Stromal cell of bone marrow (primary cell): ENCODE data around the gene BLACAT1.
"Not testable (repeated sequence)": the region's sequence is repeated elsewhere in the genome, so short reads cannot be mapped to it uniquely, and the experiment has no call there.

Experiments
- DNase-seq: peaks from one replicate; pipeline ENCODE4 v3.0.0-alpha.2; 2012; ENCODE audit warnings: low read depth

BLACAT1 gene

DNA sequence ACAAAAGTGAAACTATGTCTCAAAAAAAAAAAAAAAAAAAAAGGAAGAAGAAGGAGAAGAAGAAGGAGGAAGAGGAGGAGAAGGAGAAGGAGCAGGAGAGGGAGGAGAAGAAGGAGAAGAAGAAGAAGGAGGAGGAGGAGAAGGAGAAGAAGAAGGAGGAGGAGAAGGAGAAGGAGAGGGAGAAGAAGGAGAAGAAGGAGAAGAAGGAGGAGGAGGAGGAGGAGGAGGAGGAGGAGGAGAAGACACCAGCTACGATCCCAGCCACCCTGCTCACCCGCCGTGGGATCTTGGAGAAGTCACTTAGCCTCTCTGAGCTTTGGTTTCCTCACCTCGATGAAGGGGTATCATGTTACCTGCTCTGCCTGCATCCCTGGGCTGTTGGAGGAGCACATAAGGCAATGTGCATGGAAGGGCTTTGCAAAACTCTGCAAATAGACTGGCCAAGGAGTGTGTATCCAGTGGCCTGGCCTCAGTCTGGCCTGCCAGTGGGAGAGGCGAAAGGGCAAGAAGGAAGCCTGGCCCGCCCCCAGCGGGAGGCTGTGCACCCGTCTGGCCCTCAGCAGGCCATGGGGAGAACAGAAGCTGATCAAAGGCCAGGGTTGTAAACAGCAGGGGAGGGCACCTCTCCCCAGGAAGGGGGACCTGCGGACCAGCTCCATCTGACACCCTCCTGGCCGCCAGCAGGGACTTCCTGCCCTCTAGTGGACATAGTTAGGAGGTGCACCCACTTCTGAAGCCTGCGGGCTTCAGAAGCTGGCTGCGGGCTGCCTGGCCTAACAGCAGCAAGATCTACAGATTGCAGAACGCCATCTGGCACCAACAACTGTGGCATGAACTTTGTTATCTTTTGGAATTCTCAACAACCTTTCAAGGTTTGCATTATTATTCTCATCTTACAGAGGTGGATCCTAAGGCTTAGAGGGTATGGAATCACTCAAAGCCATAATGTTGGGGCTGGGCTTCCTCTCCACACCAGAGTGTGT lies 29.4 kb upstream of the BLACAT1 start:
- DNase-seq: peak; percentile 26

DNA sequence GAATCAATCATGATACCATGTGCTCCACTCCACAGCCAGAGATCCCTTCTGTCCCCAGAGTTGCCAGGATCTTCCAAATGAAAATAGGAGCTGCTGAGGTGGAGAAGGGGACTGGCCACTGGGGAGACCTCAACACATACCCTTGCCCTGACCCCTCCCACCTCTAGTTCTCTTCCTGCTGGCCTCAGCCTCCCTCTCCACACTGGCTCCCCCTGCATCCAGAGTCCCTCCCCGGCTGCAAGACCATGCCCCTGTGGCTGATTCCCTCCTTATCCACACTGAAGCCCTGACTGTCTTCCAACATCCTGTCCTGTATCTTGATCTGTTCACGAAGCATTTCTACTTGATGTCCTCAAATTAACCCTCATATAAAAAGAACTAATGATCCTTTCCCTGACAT lies 27.5 kb upstream of the BLACAT1 start:
- DNase-seq: no peak

DNA sequence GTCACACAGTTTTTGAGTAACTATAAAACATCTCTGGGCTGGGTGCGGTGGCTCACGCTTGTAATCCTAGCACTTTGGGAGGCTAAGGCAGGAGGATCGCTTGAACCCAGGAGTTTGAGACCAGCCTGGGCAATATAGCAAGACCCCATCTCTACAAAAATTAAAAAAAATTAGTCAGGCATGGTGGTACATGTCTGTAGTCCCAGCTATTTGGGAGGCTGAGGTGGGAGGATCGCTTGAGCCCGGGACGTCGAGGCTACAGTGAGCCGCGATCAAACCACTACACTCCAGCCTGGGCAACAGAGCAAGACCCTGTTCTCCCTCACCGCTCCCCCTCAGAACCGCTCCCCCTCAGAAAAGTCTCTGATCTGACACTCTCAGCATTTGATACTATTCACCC lies 26.7 kb upstream of the BLACAT1 start:
- not testable (repeated sequence) for DNase-seq

DNA sequence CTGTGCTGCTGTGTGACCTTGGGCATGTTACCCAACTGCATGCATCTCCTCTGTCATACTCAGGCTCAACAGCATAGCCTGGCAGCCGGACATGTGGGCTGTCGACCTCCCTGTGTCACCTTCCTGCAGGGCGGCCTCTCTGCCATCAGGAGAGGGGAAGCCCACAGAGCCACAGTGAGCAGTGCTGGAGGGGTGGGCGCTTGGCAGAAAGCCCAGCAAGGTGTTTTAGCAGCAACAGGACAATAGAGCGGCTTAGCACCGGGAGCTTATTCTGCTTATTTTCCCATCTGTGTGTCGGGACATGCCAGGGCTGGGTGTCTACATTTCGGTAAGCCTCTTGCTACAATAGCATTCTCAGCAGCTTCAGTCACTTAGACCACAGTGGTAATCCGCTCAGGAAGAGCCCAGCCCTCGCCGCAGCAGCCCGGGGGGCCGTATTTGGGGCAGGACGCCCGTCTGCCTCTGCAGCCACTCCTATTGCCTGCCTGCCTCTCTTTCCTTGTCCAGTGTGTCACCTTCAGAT lies 25.8 kb upstream of the BLACAT1 start:
- DNase-seq: no peak

DNA sequence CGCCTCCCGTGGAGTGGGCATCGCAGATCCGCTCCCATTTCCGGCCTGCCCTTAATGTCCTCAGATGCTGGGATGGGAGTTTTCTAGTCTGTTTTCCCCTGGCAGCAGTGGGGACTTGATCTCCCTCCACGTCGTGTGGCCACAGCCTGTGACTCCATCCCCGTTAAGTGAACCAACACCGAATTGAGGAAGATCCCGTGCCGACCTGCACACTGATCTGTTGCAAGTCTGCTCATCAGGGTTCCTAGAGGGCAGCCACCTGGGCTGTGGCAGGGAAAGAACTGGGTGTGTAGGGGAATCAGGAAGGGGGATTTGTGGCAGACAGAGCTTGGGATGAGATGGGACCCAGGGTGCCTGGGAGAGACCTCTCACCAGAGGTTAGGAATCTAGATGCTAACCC lies 25.4 kb upstream of the BLACAT1 start:
- DNase-seq: no peak

DNA sequence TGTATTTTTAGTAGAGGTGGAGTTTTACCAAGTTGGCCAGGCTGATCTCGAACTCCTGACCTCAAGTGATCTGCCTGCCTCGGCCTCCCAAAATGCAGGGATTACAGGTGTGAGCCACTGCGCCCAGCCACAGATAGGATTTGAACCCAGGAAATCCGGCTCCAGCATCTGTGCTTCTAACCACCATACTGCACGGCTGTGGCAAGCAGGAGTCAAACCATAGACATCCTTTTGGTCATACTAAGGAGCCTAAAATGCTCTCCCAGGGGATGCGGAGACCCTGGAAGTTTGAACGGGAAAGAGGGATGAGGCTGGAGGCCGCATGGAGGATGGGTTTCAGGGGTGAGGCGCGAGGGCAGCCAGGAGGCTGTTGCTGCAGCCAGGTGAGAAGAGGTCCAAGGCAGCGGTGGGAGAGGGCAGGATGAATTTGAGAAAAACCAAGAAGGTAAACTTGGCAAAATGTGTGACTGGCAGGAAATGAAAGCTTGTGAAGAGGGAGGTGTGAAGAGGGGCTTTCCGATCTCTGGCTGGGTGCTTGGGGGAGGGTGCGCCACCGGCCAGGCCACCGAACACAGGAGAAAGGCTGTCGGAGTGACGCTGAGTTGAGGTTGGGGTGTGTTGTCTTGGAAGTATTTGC lies 24.6 kb upstream of the BLACAT1 start:
- DNase-seq: no peak

DNA sequence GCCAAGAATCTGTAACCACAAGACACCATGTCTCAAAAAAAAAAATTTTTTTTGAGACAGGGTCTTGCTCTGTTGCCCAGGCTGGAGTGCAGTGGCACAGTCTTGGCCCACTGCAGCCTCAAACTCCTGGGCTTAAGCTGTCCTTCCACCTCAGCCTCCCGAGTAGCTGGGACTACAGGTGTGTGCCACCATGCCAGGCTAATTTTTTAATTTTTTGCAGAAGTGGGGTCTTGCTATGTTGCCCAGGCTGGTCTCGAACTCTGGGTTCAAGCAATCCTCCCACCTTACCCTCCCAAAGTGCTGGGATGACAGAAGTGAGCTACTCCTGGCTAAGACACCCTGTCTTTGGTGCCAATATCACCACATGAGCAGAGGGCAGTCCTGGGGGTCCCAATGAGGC lies 23.1 kb upstream of the BLACAT1 start:
- DNase-seq: not testable (repeated sequence)

DNA sequence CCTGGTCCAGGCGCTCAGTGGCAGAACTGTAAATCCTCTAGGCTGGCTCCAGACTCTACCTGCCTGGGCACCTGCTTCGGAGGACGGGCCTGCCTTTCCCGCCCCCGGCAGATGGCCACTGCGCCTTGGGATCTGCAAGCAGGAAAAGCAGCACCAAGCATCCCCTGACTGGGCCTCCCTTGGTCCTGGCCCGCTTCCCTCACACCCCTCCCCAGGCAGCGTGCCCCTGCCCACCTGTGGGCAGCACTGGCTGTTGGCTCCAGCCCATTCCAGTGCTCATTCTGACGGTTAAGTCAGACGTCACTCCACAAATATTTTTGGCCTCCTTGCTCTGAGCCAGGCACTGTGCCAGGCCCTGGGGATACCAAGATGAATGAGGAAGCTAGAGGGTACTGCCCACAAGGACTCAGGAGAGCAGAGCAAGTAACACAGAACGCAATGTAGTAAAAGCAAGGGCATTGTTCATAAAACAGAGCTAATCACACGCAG lies 22.0 kb upstream of the BLACAT1 start:
- DNase-seq: peak; percentile 44

DNA sequence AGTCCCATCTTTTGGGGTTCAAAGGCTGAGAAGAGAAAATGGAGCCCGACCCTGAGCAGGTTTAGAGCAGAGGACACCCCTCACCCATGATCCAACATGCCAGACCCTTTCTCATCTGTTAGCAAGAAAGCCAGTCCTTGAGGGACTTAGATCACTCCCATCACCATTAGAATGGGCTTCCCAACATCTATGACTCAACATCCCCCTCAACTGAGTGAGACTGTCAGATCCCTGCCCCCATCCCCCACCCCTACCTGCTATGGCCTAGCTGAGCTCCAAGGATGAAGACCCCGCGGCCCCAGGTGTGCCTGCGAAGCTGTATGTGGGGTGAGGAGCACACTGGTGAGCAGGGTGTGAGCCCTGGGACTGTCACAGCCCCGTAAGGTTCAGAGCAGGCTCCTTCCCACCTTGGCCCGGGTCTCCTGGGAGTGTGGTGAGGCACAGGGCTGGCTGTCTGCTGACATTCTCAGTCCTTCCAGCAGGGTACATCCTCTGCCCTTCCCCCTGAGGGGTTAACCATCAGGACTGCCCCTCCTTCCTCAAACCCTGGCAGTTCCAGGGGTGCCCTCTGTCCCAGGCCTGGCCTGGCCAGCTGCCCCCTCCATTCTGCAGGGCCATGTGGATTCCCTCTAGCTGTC lies 21.4 kb upstream of the BLACAT1 start:
- DNase-seq: no peak

DNA sequence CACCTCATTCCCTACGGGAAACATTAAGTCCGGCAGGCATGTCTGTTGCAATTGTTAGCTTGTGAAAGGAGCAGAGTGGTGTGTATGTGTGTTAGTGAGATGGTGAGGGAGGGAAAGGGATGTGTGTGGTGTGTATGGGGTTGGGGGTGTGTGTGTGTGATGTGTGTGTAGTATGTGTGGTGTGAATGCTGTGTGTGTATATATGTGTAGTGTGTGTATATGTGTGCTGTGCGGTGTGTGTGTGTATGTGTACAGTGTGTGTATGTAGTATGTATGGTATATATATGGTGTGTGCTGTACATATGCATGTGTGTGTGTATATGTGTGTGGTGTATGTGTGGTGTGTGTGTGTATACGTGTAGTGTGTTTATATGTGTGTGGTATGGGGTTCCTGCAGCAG lies 20.8 kb upstream of the BLACAT1 start:
- DNase-seq: no peak

DNA sequence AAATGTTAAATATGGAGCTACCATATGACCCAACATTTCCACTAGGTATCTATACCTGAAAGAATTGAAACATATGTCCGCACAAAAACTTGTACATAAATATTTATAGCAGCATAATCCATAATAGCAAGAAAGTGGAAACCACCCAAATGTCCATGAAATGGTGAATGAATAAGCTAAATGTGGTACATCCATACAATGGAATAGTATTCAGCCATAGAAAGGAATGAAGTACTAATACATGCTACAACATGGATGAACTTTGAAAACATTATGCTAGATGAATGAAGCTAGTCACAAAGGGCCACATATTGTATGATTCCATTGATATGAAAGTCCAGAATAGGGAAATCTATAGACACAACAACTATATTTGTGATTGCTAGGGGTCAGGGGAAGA lies 20.0 kb upstream of the BLACAT1 start:
- DNase-seq: no peak

DNA sequence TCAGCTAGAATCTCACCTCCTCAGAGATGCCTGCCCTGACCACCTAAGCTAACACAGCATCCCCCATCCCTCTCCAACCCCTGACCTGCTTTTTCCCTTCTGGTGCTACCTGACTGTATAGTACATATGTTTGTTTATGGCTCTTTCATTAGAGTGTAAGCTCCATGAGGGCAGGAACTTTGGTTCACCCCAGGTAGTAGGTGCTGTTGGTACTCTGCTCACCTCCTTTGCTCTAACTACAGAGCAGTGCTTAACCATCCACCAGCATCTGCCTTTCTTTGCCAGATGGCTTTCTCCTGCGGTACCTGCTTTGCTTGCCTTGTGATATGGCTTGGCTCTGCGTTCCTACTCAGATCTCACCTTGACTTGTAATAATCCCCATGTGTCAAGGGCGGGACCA lies 18.7 kb upstream of the BLACAT1 start:
- DNase-seq: no peak

DNA sequence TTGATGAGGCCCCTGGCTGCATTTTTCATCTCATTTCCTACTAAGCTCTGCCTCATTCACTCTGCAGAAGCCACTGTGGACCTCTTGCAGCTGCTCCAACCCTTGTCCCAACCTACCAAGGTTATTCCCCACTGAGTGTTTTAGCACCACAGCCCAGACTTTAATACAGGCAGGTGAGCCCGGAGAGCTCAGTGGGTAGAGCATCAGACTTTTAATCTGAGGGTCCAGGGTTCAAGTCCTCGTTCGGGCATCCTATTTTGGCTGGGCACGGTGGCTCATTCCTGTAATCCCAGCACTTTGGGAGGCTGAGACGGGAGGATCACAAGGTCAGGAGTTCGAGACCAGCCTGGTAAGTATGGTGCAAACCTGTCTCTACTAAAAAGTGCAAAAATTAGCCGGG lies 18.1 kb upstream of the BLACAT1 start:
- DNase-seq: no peak

DNA sequence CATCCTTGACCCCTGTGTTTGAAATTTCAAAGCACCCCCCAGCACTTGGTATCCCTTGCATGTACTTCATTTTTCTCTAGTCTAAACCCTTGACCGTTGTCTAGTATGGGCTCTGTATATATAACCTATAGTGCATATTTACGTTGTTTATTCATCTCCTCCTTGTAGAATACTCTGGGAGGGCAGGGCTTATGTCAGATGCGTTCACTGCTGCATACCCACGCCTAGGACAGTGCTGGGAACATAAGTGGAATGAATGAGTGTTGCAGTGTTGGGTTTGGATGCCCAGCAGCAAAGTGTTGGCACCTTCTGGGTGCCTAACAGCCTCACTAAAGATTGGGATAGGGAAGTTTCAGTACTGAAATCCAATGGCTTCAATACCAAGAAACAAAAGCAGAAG lies 17.6 kb upstream of the BLACAT1 start:
- DNase-seq: no peak

DNA sequence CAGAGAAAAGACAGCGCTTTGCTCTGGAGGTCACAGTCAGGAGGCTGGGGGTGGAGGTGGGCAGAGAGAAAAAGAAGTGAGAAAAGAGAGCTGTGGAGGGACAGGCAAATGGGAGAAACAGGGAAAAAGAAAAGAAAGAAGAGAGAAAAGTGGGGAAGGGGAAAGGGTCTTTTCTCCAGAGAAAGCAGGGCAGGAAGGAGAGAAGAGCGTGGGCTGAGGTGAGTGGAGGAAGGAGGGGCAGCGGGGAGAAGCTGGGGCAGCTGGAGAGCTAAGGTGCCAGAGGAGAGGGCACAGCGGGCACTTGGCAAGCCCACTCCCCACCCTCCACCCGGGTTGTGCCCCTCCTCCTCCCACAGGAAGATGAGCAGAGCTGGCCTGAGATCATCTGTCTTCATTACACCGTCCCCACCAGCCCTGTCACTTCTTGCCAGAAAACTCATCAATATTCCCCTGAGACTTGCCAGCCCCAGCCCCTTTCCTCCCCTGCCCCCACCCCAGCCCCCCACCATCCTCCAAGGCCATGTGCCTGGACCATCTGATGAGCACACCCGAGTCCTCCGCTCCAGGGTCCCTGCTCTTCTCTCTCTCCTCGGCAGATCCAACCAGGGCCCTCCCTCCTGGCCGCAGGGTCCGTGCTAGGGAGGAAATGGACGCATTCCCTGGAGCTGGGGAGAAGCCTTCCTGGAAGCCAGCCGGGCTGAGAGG lies 17.0 kb upstream of the BLACAT1 start:
- DNase-seq: no peak

DNA sequence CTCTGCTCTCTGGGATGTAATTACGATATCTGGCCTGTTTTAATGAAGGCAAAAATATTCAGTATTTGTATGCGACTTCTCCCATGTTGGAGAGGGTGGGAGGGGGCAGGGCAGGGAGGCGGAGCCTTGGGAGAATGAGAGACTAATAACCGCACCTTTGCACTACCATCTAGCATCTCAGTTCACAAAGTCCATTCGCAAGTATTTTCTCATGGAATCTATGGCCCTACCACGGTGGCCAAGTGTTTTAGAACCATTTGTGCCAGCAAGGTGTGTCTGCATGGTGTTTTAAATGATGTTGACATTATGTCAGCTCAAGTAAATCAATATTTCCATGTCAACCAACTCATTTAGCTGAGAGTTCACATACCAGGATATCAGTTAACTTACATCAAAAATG lies 14.3 kb upstream of the BLACAT1 start:
- no peak for DNase-seq

DNA sequence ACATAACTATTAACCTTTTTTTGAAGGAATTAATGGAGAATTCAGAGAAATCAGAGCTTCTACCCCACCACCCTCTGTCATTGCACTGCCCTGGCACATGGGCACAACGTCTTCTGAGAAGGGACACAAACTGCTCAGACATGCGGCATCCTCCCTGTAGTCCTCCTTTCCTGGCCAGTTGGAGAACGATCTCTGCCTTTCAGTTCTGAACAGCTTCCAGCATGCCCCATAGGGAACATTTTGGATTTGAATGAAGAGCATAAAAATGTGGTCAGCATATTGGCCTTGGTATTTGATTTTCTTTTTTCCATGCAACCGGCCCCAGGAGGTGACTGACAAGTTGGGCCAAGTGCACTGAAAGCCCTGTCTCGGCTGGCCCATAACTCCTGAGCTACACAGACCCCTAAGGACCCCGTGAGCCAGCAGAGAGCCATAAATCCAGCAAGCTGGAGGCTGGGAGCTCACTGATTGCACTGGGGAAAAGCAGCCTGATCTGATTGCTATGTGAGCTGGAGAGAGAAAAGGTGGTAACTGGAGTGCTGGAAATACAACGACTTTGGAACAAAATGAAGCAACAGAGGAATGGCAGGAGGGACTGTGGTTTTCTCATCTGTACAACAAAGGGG lies 10.9 kb upstream of the BLACAT1 start:
- no peak for DNase-seq

DNA sequence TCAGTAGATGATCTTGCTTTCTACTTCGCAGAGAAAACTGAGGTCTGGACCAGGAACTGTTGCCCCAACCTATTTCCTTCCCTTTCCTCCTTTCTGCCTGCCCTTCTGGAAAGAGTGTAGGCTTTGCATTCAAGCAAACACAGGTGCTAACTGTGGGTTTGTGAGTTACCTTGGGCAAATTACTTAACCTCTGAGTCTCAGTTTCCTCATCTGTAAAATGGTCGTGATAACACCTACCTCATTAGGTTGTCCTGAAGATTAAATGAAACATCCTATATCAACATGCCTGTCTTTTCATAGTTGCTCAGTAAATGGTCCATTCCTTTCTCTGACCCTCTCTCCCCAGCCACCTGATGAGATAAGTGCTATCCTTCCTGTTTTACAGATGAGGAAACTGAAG lies 9.5 kb upstream of the BLACAT1 start:
- DNase-seq: no peak

DNA sequence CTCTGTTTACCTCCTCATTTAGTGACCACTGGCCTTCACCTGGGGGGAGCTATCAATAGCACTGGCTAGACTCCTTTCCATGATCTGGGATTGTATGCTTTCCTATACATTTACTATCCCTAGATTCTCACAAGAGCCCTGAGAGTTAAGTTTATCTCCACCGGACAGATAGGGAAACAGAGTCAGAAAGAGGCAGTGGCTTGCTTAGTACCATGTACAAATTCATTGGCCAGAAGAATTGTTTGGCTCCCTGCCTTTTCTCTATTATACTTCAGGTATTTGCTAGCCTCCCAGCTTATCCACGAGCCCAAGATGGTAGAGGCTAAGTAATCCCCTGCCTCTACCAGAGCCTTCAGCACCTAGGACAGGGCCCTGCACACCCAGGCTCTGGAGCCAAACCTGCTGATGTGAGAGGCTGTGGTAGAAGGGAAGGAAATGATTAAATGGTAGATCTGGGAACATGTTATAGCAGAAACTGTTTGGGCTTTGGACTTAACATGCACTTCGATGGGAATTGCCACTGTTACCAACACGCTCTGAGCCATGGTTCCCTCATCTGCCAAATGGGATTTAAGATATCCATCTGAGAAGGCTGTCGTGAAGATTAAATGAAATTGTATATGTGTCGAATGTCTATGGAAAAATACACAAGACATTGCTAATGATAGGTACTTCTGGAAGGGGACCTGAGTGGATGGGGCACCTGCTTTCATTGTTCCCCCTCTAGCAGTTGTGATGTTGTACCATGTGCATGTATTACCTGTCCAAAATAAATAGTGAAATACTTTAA lies 3.1 kb upstream of the BLACAT1 start:
- DNase-seq: peak; percentile 33

DNA sequence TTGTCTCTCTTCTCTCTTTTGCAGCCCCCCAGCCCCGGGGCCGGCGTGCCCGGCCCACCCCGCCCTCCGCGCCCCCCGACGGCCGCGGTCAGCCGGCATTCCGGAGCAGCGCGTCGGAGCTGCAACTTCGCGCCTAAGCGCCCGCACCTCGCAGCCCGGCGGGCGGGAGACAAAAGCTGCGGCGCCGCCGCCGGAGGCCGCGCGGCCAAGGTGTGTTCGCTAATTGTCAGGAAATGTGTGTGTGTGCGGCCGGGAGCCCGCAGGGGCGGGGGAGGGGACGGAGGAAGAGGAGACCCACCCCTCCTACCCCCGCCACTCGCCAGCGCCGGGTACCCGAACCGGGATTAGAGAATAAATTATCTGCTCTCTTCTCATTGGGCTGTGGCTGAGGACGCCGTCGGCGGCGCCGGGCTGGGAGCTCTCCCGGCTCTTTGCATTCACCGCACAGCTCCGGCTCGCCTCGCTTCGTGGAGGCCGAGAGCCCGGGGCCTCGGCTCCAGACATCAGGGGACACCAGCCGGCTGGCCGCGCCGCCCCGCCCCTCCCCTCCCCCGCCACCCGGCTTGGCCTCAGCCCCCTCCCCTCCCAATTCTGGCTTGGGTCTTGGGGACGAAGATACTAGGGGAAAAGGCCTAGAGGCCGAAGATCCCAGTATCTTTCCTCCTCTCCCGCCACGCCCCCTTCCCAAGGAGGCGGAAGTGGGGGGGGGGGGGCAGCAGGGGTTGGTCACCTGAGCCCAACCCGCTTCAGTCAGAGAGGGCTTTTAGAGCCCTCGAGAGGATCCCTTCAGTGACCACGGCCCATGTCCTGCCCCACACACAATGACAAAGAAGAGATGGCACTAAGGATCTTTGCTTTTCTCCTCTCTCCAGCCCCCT lies 1.3 kb upstream of the BLACAT1 start:
- no peak for DNase-seq
